Pancreas (tissue), 10 donors: ENCODE measurements around the gene NTN1. TPM values are rescaled to one million over a fixed set of nuclear protein-coding genes. Genes with fewer than 3 reads are reported as not detected.

Source experiments
- ATAC-seq, 4 donors: fragments of 200-7000 bp; cut with Tn5 transposase; one replicate each; pipeline versions ENCODE4 v1.8.0 to v1.9.1; 2020; ENCODE audit warnings: mild to moderate bottlenecking in 4 of 4, moderate library complexity in 4 of 4
- DNase-seq, 6 donors: peaks; one replicate each; pipeline ENCODE4 v3.0.0-alpha.2; 2020
- FAIRE-seq: peaks from 2 replicates; lab custom pipeline; 2012; peaks lifted over from hg19 to GRCh38; lab: Jason Lieb, UNC
- H3K27ac ChIP-seq, 4 donors: fragments of 200-600 bp; sonication (generic); 1 replicate in 3 of 4; 2 replicates in 1 of 4; pipeline versions ENCODE4 v1.5.0 to v1.8.0; 2020
- H3K27me3 ChIP-seq, 4 donors: fragments of 200-600 bp; one replicate each; pipeline ENCODE4 v1.8.0; 2021
- H3K36me3 ChIP-seq, 3 donors: fragments of 200-600 bp; sonication (generic) in 1 of 3; one replicate each; pipeline versions ENCODE4 v1.5.0 to v1.8.0; 2020 to 2021
- H3K4me1 ChIP-seq, 3 donors: fragments of 200-600 bp; one replicate each; pipeline ENCODE4 v1.8.0; 2021
- H3K4me3 ChIP-seq, 4 donors: fragments of 200-600 bp; sonication (generic) in 2 of 4; one replicate each; pipeline versions ENCODE4 v1.5.0 to v1.8.0; 2020 to 2021
- H3K9me3 ChIP-seq, 4 donors: fragments of 200-600 bp; one replicate each; pipeline ENCODE4 v1.8.0; 2021
- CTCF ChIP-seq, 4 donors: fragments of 200-600 bp; sonication (generic) in 3 of 4; IDR thresholded peaks; one replicate each; pipeline versions ENCODE4 v1.5.0 to v1.8.0; 2021; ENCODE audit warnings: antibody characterized with exemption in 4 of 4
- WGBS, 2 donors: extraction: QIAGEN DNeasy Blood & Tissue Kit; methylation state at CpG; one replicate each; pipeline ENCODE4 v1.1.7; 2013; 5-methylcytosine and 5-hydroxymethylcytosine counted together
- intact Hi-C, 3 donors: fragments of 100-400 bp; cut with DNase I; formaldehyde crosslinking; loops; one replicate each; pipeline versions ENCODE4 v1.11.1 to v1.14.2; 2022
- polyA plus RNA-seq, 2 donors: library from polyadenylated mRNA; stranded (reverse); fragments of 200-250 nt; gene quantifications; one replicate each; pipeline ENCODE4 v1.2.3, GENCODE V29; 2013
- total RNA-seq, 6 donors: library from RNA; stranded (reverse); fragmentation: NEBNext Ultra II Directional in 4 of 6; extraction: Animal tissue kit (Norgen Biotek cat#: 25700) in 4 of 6; gene quantifications; one replicate each; pipeline versions ENCODE4 v1.2.1 to v1.2.4, GENCODE V29; 2021 to 2023
- donor health status: healthy with polysubstance abuse.
- donor health status: DM: no; HTN: no; CAD: no; lungs with moderate emphysema.
- donor health status: DM: no; HTN: no; CAD: no.
- donor health status: control.
- donor health status: control.
- donor health status: Bipolar disorder and iron deficiency.
- donor health status: DM: yes; HTN: yes; CAD: no.
- donor health status: DM: no; HTN: no; CAD: no.
- donor health status: DM: no; HTN: no; CAD: no.
- donor health status: DM: yes; HTN: yes; CAD: no.

The NTN1 gene
- total and polyA plus RNA-seq, 8 donors: 1.8 to 4.3 (median 2.5) TPM

GRCh38 chr17:9218064-9218635, 196.8 kb downstream of the NTN1 start:
- Histone ChIP-seq H3K4me1 (peaks cover 0 to 4% (median 0%) of the 10 kb centered on the region in 3 donors), H3K36me3 (no peaks in the 10 kb centered on the region), H3K4me3 (no peak overlapping the region), H3K27ac (peak overlapping the region in 2 of 4 donors; percentile 75), H3K9me3 (peaks cover 0 to 2% (median 0%) of the 10 kb centered on the region in 4 donors), H3K27me3 (no peaks in the 10 kb centered on the region)
- DNase-seq: no peak
- intact Hi-C loops: no loop called here
- no peak for TF ChIP-seq CTCF (IDR thresholded peaks at IDR 0.05)
- WGBS, 2 donors: 78 to 79% methylated on average over 8 of the region's 8 CpGs
- ATAC-seq: peak in 3 of 4 donors; percentile 32 to 36 (median 33)
- no peak for FAIRE-seq

- Histone ChIP-seq H3K27me3 (no peaks in the 10 kb centered on the region), H3K4me1 (peaks cover 0 to 4% (median 0%) of the 10 kb centered on the region in 3 donors), H3K36me3 (no peaks in the 10 kb centered on the region), H3K4me3 (no peak overlapping the region), H3K27ac (no peak overlapping the region), H3K9me3 (peaks cover 0 to 2% (median 0%) of the 10 kb centered on the region in 4 donors)
- no peak for FAIRE-seq
- WGBS, 2 donors: 93 to 98% methylated on average over 15 of the region's 15 CpGs
- no peak for TF ChIP-seq CTCF (IDR thresholded peaks at IDR 0.05)
- intact Hi-C loops: no loop called here
- DNase-seq: no peak
- no peak for ATAC-seq
Measured at GRCh38 chr17:9218911-9219310, 197.6 kb downstream of the NTN1 start.

- ATAC-seq: no peak
- Histone ChIP-seq H3K27ac (no peak overlapping the region), H3K36me3 (no peaks in the 10 kb centered on the region), H3K9me3 (peaks cover 0 to 2% (median 0%) of the 10 kb centered on the region in 4 donors), H3K4me1 (peaks cover 0 to 4% (median 0%) of the 10 kb centered on the region in 3 donors), H3K27me3 (no peaks in the 10 kb centered on the region), H3K4me3 (no peak overlapping the region)
- no peak for DNase-seq
- no peak for FAIRE-seq
- 86 to 92% methylated on average over 13 of the region's 13 CpGs for WGBS, 2 donors
- TF ChIP-seq CTCF (IDR thresholded peaks at IDR 0.05): no peak
- intact Hi-C loops: no loop called here
Measured at GRCh38 chr17:9219631-9220397, 198.5 kb downstream of the NTN1 start.

GRCh38 chr17:9220398-9221146, 199.3 kb downstream of the NTN1 start:
- H3K9me3 ChIP-seq: peaks cover 0 to under 1% (median 0%) of the 10 kb centered on the region in 4 donors
- intact Hi-C loops: no loop called here
- 88 to 90% methylated on average over 21 to 23 of the region's 23 CpGs for WGBS, 2 donors
- TF ChIP-seq CTCF (IDR thresholded peaks at IDR 0.05): no peak
- no peak for ATAC-seq
- no peaks in the 10 kb centered on the region for H3K36me3 ChIP-seq
- peaks cover 0 to 4% (median 0%) of the 10 kb centered on the region in 3 donors for H3K4me1 ChIP-seq
- H3K27ac ChIP-seq: no peak overlapping the region
- DNase-seq: no peak
- H3K4me3 ChIP-seq: no peak overlapping the region
- H3K27me3 ChIP-seq: no peaks in the 10 kb centered on the region
- no peak for FAIRE-seq
